Fibroblast of the aortic adventitia (primary cell): ENCODE measurements around the gene FREY1. TPM values are rescaled to one million over a fixed set of nuclear protein-coding genes. Genes with fewer than 3 reads are reported as not detected.

Source experiments
- DNase-seq: peaks from one replicate; pipeline ENCODE4 v3.0.0-alpha.2; 2010; ENCODE audit warnings: low read depth
- H3K4me3 ChIP-seq: 2 replicates; pipeline ENCODE4 v1.5.1; 2011; ENCODE audit warnings: low read depth, mild to moderate bottlenecking, control low read depth, low read length, moderate library complexity
- CTCF ChIP-seq: IDR thresholded peaks from 2 replicates; pipeline ENCODE4 v1.5.1; 2011; ENCODE audit warnings: mild to moderate bottlenecking, low read length, control low read depth, inconsistent platforms; ENCODE audit not compliant: insufficient read depth
- total RNA-seq: library from RNA; depleted of rRNA; stranded (reverse); fragments of >200 nt; gene quantifications from 2 replicates; pipeline ENCODE4 v1.2.3, GENCODE V29; 2012; ENCODE audit warnings: low replicate concordance

Gene FREY1
- total RNA-seq, 1 donor = 1.6 TPM

DNA sequence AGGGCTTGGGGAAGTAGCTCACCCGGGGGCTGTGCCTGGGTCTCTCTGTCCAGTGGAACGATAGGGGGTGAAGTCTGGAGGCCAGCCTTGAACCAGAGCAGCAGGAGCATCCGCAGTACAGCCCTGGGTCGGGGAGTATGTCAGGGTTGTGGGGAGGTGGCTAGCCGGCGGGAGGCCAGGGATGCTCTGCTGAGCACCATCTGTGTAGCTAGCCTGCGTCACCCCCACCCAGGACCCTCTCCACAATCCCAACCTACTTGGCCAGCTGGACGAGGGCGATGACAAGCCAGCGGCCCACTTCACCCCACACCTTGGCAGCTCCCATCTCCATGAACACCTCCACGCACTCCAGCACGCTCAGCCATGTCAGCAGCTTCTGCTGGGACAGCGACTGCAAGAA is 8.4 kb upstream of the FREY1 start:
- no peak for TF ChIP-seq CTCF
- no peak for DNase-seq
- no peak overlapping the region for H3K4me3 ChIP-seq

DNA sequence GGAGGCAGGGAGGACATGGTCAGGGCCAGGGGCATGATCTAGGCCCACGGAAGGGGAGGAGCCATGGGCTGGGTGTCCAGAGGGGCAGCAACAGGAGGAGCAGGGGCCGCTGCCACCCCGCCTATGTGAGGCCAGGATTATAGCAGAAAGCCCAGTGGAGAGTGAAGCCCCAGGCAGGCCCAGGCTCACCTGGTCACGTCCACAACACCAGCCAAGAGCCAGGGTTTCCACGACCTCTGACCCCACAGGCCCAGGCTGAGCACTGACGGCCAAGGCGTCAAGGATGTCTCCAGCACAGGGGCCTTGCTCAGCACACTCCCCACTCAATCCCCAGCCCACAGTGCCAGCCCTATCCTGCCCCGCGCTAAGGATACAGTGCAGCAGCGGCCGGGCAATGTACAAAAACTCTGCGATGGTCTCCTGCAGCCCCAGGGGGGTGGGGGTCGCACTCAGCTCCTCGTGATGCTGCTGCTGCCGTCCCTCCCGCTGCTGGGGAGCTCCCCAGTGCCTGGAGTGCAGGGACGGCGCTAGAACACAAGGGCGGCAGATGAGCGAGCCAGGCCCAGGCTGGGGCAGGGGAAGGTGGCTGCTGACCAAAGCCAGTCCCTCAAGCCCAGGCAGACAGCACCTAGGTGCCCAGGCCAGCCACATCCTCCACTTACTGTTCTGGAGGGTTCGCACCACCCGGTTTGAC is 7.0 kb upstream of the FREY1 start:
- no peak for DNase-seq
- no peak for TF ChIP-seq CTCF
- H3K4me3 ChIP-seq = no peak overlapping the region

DNA sequence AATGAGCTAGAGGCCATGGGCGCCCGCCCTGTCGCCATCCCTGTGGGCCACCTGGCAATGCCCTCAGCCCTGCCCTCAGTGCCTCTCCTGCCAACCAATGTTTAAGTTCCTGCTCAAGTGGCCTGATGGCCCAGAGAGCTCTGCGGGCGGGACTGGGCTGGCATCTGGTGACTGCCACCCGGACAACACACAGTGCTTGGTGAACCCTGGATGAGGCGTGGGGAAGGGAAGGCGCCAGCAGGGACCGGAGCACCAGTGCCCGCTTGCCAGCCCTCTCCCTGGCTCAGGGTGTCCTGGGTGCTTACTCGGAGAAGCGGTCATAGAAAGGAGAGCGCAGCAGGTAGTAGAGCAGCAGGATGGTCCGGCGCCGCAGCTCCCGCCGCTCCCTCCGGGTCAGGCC is 6.4 kb upstream of the FREY1 start:
- TF ChIP-seq CTCF = no peak
- no peak overlapping the region for H3K4me3 ChIP-seq
- no peak for DNase-seq

DNA sequence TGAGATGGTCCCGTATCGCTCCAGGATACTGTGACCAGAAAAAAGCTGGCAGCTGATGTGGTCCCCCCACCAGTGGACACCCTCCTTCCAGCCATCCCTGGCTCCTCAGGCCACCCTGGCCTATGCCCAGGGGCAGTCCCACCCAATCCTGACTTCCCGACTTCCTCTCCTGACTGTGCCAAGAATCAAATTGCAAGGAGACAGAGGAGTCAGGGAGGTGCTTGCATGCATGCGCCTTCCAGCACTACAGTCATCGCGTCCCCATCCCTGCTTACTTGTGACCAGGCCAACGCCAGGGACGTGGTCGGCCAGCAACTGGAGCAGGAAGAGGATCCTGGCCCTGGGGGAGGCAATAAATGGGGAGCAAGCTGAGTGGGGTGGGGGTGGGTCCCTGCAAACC is 3.6 kb upstream of the FREY1 start:
- no peak for TF ChIP-seq CTCF
- no peak for DNase-seq
- H3K4me3 ChIP-seq = no peak overlapping the region

DNA sequence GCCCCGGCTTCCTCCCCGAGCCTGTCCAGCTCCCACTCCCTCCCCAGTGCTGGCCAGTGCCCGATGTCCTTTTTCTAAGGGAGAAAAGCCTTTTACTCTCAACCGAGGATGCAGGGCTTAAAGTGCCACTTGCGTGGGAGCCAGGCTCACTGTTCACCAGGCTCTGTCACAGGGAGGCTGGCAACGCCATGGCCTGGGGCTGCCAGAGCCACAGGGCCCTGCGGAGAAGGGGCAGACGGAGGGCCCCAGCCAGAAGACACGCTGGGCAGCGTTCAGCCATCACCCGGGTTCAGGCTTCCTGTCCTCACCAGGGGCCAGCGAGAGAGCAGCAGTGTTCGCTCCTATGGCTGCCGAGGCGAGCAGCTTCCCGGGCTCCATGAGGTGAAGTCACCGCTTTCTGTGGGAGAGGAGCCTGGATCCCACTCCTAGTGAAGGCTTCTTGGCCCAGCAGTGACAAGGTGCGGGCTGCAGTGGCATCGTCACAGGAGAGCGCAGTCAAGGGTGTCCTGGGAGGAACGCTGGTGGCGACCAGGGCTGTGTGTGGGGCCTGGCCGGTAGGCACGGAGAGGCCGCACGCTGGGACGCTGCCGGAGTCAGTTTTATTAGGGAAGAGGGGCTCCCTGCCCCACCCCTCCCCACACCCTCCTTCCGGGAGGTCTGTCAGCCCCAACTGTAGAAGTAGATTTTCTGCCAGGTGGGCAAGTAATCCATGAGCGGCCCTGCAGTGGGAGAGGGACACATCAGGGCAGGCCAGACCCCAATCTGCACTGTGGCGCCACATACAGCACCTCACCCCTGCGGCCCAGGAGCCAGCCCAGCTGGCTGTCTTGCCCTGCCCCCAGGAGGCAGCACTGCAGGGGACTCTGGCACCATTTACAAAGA is 2.8 kb upstream of the FREY1 start:
- H3K4me3 ChIP-seq = no peak overlapping the region
- no peak for TF ChIP-seq CTCF
- no peak for DNase-seq

GRCh38 chr11:45907911-45908370 is 870 bp upstream of the FREY1 start:
- DNase-seq = no peak
- no peak for TF ChIP-seq CTCF
- no peak overlapping the region for H3K4me3 ChIP-seq
